ENCODE measurements around the gene CCR3. TPM values are rescaled to one million over a fixed set of nuclear protein-coding genes. Genes with fewer than 3 reads are reported as not detected.

Gene CCR3
- total RNA-seq, 1 donor from 2014 or later = not detected

- no peaks in the 10 kb centered on the region for H3K4me1 Mint-ChIP-seq
- no peak for DNase-seq (ENCODE audit: low spot score)
- Histone ChIP-seq H3K79me2 (ENCODE audit: low read depth) (no peaks in the 10 kb centered on the region), H4K20me1 (ENCODE audit: low read depth) (no peaks in the 10 kb centered on the region), H3K4me1 (peaks cover 4% of the 10 kb centered on the region), H3K9ac (no peak overlapping the region), H3F3A (ENCODE audit: low read depth) (no peaks in the 10 kb centered on the region), H3K4me3 (no peak overlapping the region), H3K27me3 (no peaks in the 10 kb centered on the region), H3K4me2 (no peak overlapping the region), H3K27ac (no peak overlapping the region), H3K36me3 (no peaks in the 10 kb centered on the region), H2AFZ (replicated peaks) (no peak overlapping the region), H3K9me3 (ENCODE audit: low read depth) (no peaks in the 10 kb centered on the region)
- H3K27me3 Mint-ChIP-seq (ENCODE audit: insufficient read depth, low read depth) = peaks cover 5% of the 10 kb centered on the region
- no peak overlapping the region for H3K27ac Mint-ChIP-seq
- H3K36me3 Mint-ChIP-seq = no peaks in the 10 kb centered on the region
- no peak overlapping the region for H3K4me3 Mint-ChIP-seq
- H3K9me3 Mint-ChIP-seq = no peaks in the 10 kb centered on the region
- no peak for TF ChIP-seq EZH2phosphoT487 (IDR thresholded peaks at IDR 0.05)
- no peak for TF ChIP-seq EZH2 (IDR thresholded peaks at IDR 0.05)
- TF ChIP-seq CTCF (IDR thresholded peaks at IDR 0.05) = no peak
These were observed 33.2 kb upstream of the CCR3 start for GRCh38 chr3:46209053-46209452.

- TF ChIP-seq EZH2phosphoT487 (IDR thresholded peaks at IDR 0.05) = no peak
- TF ChIP-seq CTCF (IDR thresholded peaks at IDR 0.05) = no peak
- no peak for TF ChIP-seq EZH2 (IDR thresholded peaks at IDR 0.05)
- no peaks in the 10 kb centered on the region for H3K36me3 Mint-ChIP-seq
- peaks cover 4% of the 10 kb centered on the region for H3K4me1 ChIP-seq
- H3K27ac Mint-ChIP-seq = no peak overlapping the region
- no peaks in the 10 kb centered on the region for H3K9me3 ChIP-seq (ENCODE audit: low read depth)
- no peaks in the 10 kb centered on the region for H3K27me3 ChIP-seq
- H2AFZ ChIP-seq (replicated peaks) = no peak overlapping the region
- H3K4me3 Mint-ChIP-seq = no peak overlapping the region
- no peak overlapping the region for H3K4me3 ChIP-seq
- H3K27ac ChIP-seq = no peak overlapping the region
- no peaks in the 10 kb centered on the region for H3F3A ChIP-seq (ENCODE audit: low read depth)
- no peaks in the 10 kb centered on the region for H3K9me3 Mint-ChIP-seq
- no peak overlapping the region for H3K9ac ChIP-seq
- H3K79me2 ChIP-seq (ENCODE audit: low read depth) = no peaks in the 10 kb centered on the region
- no peaks in the 10 kb centered on the region for H3K36me3 ChIP-seq
- H3K4me2 ChIP-seq = no peak overlapping the region
- DNase-seq (ENCODE audit: low spot score) = no peak
- H3K27me3 Mint-ChIP-seq (ENCODE audit: insufficient read depth, low read depth) = peaks cover 5% of the 10 kb centered on the region
- no peaks in the 10 kb centered on the region for H4K20me1 ChIP-seq (ENCODE audit: low read depth)
- no peaks in the 10 kb centered on the region for H3K4me1 Mint-ChIP-seq
These were observed 32.4 kb upstream of the CCR3 start for GRCh38 chr3:46209746-46210470.

GRCh38 chr3:46212101-46212500, 30.2 kb upstream of the CCR3 start:
- DNase-seq (ENCODE audit: low spot score) = no peak
- H3K4me3 ChIP-seq = no peak overlapping the region
- H3K27me3 Mint-ChIP-seq (ENCODE audit: insufficient read depth, low read depth) = peaks cover 2% of the 10 kb centered on the region
- H3K4me2 ChIP-seq = no peak overlapping the region
- H3K4me1 ChIP-seq = peaks cover 4% of the 10 kb centered on the region
- TF ChIP-seq CTCF (IDR thresholded peaks at IDR 0.05) = no peak
- no peak for TF ChIP-seq EZH2 (IDR thresholded peaks at IDR 0.05)
- TF ChIP-seq EZH2phosphoT487 (IDR thresholded peaks at IDR 0.05) = no peak
- H3K9ac ChIP-seq = no peak overlapping the region
- no peaks in the 10 kb centered on the region for H3K4me1 Mint-ChIP-seq
- no peak overlapping the region for H3K27ac ChIP-seq
- no peaks in the 10 kb centered on the region for H3K9me3 ChIP-seq (ENCODE audit: low read depth)
- no peak overlapping the region for H2AFZ ChIP-seq (replicated peaks)
- no peak overlapping the region for H3K27ac Mint-ChIP-seq
- H3K79me2 ChIP-seq (ENCODE audit: low read depth) = no peaks in the 10 kb centered on the region
- H3K36me3 Mint-ChIP-seq = no peaks in the 10 kb centered on the region
- H3K36me3 ChIP-seq = no peaks in the 10 kb centered on the region
- no peaks in the 10 kb centered on the region for H3K9me3 Mint-ChIP-seq
- H3F3A ChIP-seq (ENCODE audit: low read depth) = no peaks in the 10 kb centered on the region
- no peaks in the 10 kb centered on the region for H4K20me1 ChIP-seq (ENCODE audit: low read depth)
- no peaks in the 10 kb centered on the region for H3K27me3 ChIP-seq
- H3K4me3 Mint-ChIP-seq = no peak overlapping the region

Data from neural progenitor cell (in vitro differentiated cells).